ENCODE results near the gene MYCL. TPM values are rescaled to one million over a fixed set of nuclear protein-coding genes. Genes with fewer than 3 reads are reported as not detected.

Gene MYCL
- total and polyA plus RNA-seq, 3 donors from 2014 or later = 3.1 to 4.6 (median 3.3) TPM

DNA sequence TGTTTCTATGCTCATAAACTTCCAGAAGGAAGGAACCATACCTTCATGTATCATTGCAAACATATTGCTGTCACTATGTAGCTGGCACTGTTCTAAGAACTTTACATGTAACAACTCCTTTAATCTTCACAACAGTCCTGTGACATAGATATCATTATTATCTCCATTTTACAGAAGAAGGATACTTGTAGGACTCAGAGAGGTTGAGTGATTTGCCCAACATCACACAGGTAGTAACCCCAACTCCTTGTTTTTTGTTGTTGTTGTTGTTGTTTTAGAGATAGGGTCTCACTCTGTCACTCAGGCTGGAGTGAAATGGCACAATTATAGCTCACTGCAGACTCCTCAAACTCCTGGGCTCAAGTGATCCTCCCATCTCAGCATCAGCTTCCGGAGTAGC is 10.8 kb downstream of the MYCL start:
- no peaks in the 10 kb centered on the region for H3K36me3 ChIP-seq (ENCODE audit: low read depth, missing control alignments)
- no peaks in the 10 kb centered on the region for H3K27me3 ChIP-seq
- H3K4me1 ChIP-seq = peaks cover 7% of the 10 kb centered on the region
- WGBS, 2 donors = 53 to 75% methylated on average over 1 of the region's 1 CpG
- no peak for DNase-seq
- TF ChIP-seq, protein P1, sequence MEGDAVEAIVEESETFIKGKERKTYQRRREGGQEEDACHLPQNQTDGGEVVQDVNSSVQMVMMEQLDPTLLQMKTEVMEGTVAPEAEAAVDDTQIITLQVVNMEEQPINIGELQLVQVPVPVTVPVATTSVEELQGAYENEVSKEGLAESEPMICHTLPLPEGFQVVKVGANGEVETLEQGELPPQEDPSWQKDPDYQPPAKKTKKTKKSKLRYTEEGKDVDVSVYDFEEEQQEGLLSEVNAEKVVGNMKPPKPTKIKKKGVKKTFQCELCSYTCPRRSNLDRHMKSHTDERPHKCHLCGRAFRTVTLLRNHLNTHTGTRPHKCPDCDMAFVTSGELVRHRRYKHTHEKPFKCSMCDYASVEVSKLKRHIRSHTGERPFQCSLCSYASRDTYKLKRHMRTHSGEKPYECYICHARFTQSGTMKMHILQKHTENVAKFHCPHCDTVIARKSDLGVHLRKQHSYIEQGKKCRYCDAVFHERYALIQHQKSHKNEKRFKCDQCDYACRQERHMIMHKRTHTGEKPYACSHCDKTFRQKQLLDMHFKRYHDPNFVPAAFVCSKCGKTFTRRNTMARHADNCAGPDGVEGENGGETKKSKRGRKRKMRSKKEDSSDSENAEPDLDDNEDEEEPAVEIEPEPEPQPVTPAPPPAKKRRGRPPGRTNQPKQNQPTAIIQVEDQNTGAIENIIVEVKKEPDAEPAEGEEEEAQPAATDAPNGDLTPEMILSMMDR (IDR thresholded peaks at IDR 0.05) = no peak
- TF ChIP-seq POLR2A (IDR thresholded peaks at IDR 0.05) = no peak
- H3K4me3 ChIP-seq = no peak overlapping the region
- H3K27ac ChIP-seq = no peak overlapping the region
- H3K9me3 ChIP-seq = no peaks in the 10 kb centered on the region
- intact Hi-C loops (cut with DNase I; ENCODE audit: low total_unique reads) = no loop called here

DNA sequence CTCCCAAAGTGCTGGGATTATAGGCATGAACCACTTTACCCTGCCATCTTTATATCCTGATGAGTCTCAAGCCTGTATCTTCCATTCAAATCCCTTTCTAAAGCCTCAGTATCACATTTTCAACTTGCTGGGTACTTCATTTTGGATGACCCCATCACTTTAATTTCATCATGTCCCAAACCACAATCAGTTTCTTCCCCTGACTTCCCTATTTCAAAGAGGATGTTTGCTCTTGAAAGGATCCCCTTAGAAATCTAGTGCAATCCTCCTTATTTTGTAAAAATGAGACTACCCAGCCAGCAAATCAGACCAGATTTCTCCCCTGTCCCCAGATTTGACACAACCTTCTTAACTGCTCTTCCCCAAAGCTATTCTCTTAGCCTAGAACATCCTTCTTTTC is 11.4 kb downstream of the MYCL start:
- no peaks in the 10 kb centered on the region for H3K9me3 ChIP-seq
- H3K4me1 ChIP-seq = peaks cover 7% of the 10 kb centered on the region
- TF ChIP-seq, protein P1 (IDR thresholded peaks at IDR 0.05) = no peak
- TF ChIP-seq POLR2A (IDR thresholded peaks at IDR 0.05) = no peak
- H3K4me3 ChIP-seq = no peak overlapping the region
- no peaks in the 10 kb centered on the region for H3K36me3 ChIP-seq (ENCODE audit: low read depth, missing control alignments)
- no peaks in the 10 kb centered on the region for H3K27me3 ChIP-seq
- DNase-seq = no peak
- intact Hi-C loops (cut with DNase I; ENCODE audit: low total_unique reads) = no loop called here
- H3K27ac ChIP-seq = no peak overlapping the region

DNA sequence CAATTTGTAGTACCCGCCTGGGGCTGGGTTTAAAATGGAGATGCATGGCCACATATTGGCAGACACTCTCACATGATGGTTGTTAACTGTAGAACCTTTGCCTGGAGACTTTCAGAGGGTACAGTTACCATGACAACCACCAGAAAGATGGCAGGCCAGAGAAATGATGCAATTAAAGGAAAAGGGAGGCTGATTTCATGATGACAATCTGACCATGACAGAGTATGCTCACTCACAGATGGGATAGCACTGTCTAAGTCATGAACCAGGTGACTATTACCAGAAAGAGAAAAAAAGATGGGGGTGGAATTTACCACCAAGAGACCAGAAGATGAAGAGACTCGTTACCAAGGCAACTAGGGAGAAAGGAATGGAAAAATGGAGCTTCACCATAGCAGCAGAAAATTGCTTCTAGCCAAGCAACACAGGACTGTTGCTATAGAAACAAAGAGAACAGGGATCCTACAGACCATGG is 14.9 kb downstream of the MYCL start:
- TF ChIP-seq, protein P1 (IDR thresholded peaks at IDR 0.05) = no peak
- no peak for TF ChIP-seq POLR2A (IDR thresholded peaks at IDR 0.05)
- WGBS, 2 donors = 83 to 93% methylated on average over 2 of the region's 2 CpGs
- H3K27ac ChIP-seq = no peak overlapping the region

DNA sequence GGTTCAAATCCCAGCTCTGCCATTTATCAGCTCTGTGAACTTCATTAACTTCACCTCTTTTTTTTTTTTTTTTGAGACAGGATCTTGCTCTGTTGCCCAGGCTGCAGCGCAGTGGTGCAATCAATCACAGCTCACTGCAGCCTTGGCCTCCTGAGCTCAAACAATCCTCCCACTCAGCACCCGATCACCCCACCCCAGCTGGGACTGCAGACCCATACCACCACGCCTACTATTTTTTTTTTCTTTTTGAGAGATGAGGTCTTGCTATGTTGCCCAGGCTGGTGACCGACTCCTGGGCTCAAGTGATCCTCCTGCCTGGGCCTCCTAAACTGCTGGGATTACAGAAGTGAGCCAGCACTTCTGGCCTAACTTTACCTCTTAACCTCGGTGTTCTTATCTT is 16.2 kb downstream of the MYCL start:
- WGBS, 2 donors = 84 to 86% methylated on average over 5 of the region's 5 CpGs
- no peaks in the 10 kb centered on the region for H3K36me3 ChIP-seq (ENCODE audit: low read depth, missing control alignments)
- H3K27ac ChIP-seq = no peak overlapping the region
- no peak overlapping the region for H3K4me3 ChIP-seq
- DNase-seq = no peak
- H3K27me3 ChIP-seq = no peaks in the 10 kb centered on the region
- intact Hi-C loops (cut with DNase I; ENCODE audit: low total_unique reads) = no loop called here
- H3K9me3 ChIP-seq = no peaks in the 10 kb centered on the region
- peaks cover 12% of the 10 kb centered on the region for H3K4me1 ChIP-seq
- TF ChIP-seq, protein P1 (IDR thresholded peaks at IDR 0.05) = no peak
- TF ChIP-seq POLR2A (IDR thresholded peaks at IDR 0.05) = no peak

More for the DNA sequence above, 14.9 kb downstream of the MYCL start:
- intact Hi-C loops (cut with DNase I; ENCODE audit: low total_unique reads) = no loop called here
- no peak for DNase-seq
- Histone ChIP-seq H3K4me1 (peaks cover 7% of the 10 kb centered on the region), H3K9me3 (no peaks in the 10 kb centered on the region), H3K27me3 (no peaks in the 10 kb centered on the region), H3K36me3 (ENCODE audit: low read depth, missing control alignments) (no peaks in the 10 kb centered on the region), H3K4me3 (no peak overlapping the region)

DNA sequence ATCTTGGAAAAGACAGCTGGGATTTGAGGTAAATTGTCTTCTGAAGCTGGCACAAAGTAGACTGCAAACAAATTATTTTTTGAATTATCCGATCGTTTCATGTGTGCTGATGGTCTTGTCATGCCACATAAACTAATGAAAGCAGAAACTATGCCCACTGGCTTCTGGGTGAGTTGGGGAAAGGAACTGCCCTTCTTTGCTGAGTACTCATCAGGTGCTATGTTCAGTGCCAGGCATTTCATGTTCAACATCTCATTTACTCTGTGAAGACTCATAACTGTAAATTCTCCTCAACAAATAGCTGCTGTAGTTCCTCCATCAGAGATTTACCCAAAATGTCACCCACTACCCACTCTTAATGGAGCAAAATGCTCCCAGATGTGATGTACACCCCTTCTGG is 19.6 kb downstream of the MYCL start:
- TF ChIP-seq, protein P1 (IDR thresholded peaks at IDR 0.05) = no peak
- no peak for TF ChIP-seq POLR2A (IDR thresholded peaks at IDR 0.05)
- Histone ChIP-seq H3K4me1 (peaks cover 31% of the 10 kb centered on the region), H3K4me3 (peak overlapping the region; percentile 87 to 99), H3K9me3 (no peaks in the 10 kb centered on the region), H3K36me3 (ENCODE audit: low read depth, missing control alignments) (no peaks in the 10 kb centered on the region), H3K27me3 (no peaks in the 10 kb centered on the region), H3K27ac (no peak overlapping the region)
- DNase-seq = no peak
- 58 to 65% methylated on average over 2 of the region's 2 CpGs for whole genome bisulfite sequencing, 2 donors
- intact Hi-C loops (cut with DNase I; ENCODE audit: low total_unique reads) = no loop called here
